ENCODE measurements around the gene STOML1.
"Not testable (repeated sequence)": the region's sequence is repeated elsewhere in the genome, so short reads cannot be mapped to it uniquely, and the experiment has no call there.

Gene STOML1

DNA sequence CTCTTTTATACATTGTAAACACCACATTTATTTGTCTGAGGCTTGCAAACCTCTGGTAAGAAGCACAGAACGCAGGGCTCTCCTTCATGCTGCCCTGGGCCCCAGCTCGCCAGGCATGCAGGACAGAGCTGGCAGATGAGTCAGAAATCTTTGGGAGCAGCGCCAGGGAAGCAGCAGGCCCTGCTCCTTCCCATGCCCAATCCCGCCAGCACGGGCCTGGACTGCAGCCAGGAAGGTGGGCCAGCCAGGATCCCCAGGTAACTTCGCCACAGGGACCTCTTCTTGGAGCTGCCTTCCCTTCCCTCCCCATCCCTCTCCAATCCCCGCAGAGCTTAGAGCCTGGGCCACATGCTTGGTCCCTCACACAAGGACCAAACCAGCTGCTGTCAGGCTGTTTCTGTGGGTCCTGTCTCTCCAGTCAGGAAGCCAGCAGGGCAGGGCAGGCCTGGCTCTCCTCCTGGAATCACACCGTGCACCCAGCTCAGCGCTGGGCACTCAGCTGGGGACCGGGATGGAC is 8.8 kb downstream of the STOML1 start:
- H3K4me3 ChIP-seq (ENCODE audit: low read length), result no peak overlapping the region
- DNase-seq (ENCODE audit: low read depth), result peak; percentile 90
- TF ChIP-seq, protein P1, sequence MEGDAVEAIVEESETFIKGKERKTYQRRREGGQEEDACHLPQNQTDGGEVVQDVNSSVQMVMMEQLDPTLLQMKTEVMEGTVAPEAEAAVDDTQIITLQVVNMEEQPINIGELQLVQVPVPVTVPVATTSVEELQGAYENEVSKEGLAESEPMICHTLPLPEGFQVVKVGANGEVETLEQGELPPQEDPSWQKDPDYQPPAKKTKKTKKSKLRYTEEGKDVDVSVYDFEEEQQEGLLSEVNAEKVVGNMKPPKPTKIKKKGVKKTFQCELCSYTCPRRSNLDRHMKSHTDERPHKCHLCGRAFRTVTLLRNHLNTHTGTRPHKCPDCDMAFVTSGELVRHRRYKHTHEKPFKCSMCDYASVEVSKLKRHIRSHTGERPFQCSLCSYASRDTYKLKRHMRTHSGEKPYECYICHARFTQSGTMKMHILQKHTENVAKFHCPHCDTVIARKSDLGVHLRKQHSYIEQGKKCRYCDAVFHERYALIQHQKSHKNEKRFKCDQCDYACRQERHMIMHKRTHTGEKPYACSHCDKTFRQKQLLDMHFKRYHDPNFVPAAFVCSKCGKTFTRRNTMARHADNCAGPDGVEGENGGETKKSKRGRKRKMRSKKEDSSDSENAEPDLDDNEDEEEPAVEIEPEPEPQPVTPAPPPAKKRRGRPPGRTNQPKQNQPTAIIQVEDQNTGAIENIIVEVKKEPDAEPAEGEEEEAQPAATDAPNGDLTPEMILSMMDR (IDR thresholded peaks at IDR 0.05; ENCODE audit: insufficient read depth, low read depth, low read length, missing control alignments), result no peak

- TF ChIP-seq, protein P1 (IDR thresholded peaks at IDR 0.05; ENCODE audit: insufficient read depth, low read depth, low read length, missing control alignments), result peak; percentile 14
- H3K4me3 ChIP-seq (ENCODE audit: low read length), result no peak overlapping the region
- peak; percentile 76 for DNase-seq (ENCODE audit: low read depth)
Measured at GRCh38 chr15:73982222-73982962, 9.7 kb downstream of the STOML1 start.

DNA sequence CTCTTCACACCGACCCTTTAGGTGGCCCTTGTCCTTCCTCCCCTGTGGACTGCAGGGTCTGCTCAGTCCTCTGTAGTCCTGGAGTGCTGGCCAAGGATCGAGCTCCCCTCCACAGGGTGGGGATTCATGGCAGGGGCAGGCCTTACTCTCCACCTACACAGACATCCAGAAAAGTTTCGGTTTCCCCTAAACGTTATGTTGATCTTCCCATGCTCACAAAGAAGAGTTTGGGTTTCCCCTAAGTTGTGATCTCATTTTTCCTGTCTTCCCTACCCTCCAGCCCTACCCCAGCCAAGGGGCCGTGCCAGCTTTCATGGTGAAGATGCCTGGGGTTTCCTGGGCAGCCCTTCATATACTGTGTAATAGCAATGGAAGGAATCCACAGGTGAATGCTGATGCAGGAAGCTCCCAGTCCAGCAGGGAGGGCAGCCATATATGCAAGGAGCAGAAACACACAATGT is 10.3 kb downstream of the STOML1 start:
- TF ChIP-seq, protein P1 (IDR thresholded peaks at IDR 0.05; ENCODE audit: insufficient read depth, low read depth, low read length, missing control alignments), result no peak
- peak; percentile 71 for DNase-seq (ENCODE audit: low read depth)

DNA sequence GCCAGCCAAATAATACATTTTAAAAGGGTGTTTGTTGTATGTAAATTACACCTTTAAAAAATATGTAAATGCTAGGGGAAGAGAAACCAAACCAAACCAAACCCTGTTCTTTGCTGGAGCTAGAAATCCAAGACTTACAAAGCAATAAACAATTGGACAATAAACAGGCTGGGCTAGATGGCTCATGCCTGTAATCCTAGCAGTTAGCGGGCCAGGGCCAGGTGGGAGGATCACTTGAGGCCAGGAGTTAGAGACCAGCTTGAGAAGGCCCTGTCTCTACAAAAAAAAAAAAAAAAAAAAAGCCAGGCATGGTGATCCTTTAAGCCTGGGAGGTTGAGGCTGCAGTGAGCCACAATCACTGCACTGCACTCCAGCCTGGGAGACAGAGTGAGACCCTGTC is 12.5 kb downstream of the STOML1 start:
- H3K4me3 ChIP-seq (ENCODE audit: low read length), result no peak overlapping the region
- TF ChIP-seq, protein P1 (IDR thresholded peaks at IDR 0.05; ENCODE audit: insufficient read depth, low read depth, low read length, missing control alignments), result no peak
- DNase-seq (ENCODE audit: low read depth), result no peak

More for the DNA sequence above, 10.3 kb downstream of the STOML1 start:
- no peak overlapping the region for H3K4me3 ChIP-seq (ENCODE audit: low read length)

DNA sequence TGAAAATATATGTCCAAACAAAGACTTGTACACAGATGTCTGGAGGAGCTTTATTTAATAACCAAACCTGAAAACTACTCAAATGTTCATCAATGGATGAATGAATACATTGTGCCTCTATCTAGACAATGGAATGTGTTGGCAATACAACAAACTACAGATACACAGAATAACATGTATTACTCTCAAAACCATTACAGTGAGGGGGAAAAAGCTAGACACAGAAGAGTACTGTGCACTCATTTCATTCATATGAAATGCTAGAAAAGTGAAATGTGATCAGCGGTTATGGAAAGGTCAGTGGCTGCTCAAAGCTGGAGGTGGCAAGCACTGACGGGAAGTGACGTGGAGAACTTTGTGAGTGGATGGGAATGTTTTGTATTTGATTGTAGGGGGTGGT is 13.2 kb downstream of the STOML1 start:
- H3K4me3 ChIP-seq (ENCODE audit: low read length), result no peak overlapping the region
- TF ChIP-seq, protein P1 (IDR thresholded peaks at IDR 0.05; ENCODE audit: insufficient read depth, low read depth, low read length, missing control alignments), result no peak
- no peak for DNase-seq (ENCODE audit: low read depth)

DNA sequence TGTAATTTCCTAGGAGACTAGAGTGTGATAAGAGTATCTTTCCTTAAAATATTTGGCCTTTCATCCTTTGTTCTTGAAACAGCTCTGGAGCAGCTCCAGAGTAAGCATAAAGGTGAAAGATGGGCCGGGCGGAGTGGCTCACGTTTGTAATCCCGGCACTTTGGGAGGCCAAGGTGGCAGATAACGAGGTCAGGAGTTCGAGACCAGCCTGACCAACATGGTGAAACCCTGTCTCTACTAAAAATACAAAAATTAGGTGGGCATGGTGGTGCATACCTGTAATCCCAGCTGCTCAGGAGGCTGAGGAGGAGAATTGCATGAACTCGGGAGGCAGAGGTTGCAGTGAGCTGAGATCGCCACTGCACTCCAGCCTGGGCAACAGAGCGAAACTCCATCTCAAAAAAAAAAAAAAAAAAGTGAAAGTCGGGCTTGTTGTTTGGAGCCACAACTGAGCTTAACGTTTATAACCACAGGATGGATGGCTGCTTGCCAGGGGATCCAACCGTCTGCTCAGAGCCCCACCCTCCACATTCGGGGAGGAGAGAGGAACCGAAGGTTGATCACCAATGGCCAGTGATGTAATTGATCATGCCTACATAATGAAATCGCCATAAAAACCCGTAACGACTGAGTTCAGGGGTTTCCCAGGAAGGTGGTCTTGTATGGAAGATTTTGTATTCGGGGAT is 16.5 kb downstream of the STOML1 start:
- not testable (repeated sequence) for H3K4me3 ChIP-seq (ENCODE audit: low read length); DNase-seq (ENCODE audit: low read depth)

- not testable (repeated sequence) for DNase-seq (ENCODE audit: low read depth); H3K4me3 ChIP-seq (ENCODE audit: low read length)
Measured at GRCh38 chr15:73973683-73974200, 18.4 kb downstream of the STOML1 start.
